NCI-H82 treated with DMSO at 0.1 percent for 48 hours (cell line): ENCODE results near the gene GRIN3B.
A peak's percentile ranks its signal among the peaks of the same experiment; 100 is the strongest.

Source experiments
- DNase-seq: peaks from one replicate; lab custom pipeline; 2025; ENCODE audit not compliant: unreplicated experiment; lab: John Stamatoyannopoulos, UW

The GRIN3B gene

DNA sequence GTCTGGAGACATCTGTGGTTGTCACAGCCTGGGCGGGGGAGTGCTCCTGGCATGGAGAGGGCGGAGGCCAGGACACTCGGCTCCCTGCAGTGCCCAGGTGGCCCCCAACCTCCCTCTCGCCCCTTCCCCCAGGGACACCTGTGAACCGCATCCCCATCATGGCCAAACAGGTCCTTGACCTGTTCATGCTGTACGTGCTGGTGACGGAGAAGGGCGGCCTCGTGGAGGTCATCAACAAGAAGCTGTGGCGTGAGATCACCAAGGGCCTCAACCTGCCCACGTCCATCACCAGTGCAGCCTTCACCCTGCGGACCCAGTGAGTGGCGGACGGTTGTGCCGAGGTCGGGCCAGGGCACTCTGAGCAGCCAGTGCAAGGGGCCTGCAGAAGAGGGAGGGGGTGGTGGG lies 36.1 kb upstream of the GRIN3B start:
- no peak for DNase-seq

DNA sequence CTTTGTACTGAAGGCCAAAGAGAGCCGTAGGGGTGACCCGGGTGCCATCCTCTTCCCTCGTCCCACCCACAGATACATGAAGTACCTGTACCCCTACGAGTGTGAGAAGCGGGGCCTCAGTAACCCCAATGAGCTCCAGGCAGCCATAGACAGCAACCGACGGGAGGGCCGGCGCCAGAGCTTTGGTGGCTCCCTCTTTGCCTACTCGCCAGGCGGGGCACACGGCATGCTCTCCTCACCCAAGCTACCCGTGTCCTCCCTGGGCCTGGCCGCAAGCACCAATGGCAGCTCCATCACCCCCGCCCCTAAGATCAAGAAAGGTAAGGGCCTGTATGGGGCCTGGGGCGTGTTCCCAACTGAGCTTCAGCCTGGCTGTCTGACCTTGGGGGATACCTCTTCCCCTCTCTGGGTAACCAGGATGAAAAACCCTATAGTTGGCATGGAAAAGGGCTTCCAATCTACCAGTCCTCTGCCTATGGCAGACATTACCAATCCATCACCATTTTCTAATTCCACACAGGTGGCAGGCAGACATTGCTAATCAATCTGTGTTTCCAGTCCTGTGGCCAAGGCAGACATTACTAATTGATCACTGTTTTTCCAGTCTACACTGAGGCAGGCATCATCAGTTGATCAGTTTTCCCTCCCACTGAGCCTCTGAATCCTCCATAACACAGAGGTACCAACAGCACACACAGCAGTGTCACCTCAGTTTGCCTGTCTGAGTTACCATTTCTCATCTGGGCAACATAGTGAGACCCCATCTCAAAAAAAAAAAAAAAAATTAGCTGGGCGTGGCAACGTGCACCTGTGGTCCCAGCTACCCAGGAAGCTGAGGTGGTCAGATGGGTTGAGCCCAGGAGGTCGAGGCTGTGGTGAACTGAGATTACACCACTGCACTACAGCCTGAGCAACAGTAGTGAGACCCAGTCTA lies 35.2 kb upstream of the GRIN3B start:
- DNase-seq, result no peak

DNA sequence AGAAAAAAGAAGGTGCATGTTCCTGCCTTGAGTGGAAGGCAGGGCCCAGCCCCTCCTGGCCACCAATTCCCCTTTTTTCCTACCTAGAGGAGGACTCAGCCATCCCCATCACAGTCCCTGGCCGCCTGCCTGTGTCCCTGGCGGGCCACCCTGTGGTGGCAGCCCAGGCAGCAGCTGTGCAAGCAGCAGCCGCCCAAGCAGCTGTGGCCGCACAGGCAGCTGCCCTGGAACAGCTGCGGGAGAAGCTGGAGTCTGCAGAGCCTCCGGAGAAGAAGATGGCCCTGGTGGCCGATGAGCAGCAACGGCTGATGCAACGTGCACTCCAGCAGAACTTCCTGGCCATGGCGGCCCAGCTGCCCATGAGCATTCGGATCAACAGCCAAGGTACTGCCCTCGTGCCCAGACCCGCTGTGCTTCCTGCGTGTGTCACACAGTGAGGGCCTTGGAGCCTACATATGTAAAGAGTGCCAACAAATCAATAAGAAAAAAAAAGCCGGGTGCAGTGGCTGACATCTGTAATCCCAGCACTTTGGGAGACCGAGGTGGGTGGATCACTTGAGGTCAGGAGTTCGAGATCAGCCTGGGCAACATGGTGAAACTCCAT lies 33.6 kb upstream of the GRIN3B start:
- DNase-seq, result no peak

DNA sequence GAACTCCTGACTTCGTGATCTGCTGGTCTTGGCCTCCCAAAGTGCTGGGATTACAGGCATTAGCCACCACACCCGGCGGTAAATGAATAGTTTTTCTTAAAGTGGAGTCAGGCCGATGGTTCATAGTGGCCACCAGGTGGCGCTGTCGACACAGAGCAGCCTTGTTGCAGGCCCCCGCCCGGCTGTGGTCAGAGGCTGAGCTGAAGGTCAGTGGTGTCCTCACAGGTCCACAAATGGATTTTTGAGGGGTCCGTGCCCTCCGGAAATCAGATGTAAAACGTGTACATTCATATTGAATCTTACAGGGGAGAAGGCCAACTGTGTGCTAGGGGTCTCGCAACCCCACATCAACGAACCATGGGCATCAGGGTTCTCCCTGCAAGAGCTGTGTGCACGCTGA lies 29.5 kb upstream of the GRIN3B start:
- no peak for DNase-seq

DNA sequence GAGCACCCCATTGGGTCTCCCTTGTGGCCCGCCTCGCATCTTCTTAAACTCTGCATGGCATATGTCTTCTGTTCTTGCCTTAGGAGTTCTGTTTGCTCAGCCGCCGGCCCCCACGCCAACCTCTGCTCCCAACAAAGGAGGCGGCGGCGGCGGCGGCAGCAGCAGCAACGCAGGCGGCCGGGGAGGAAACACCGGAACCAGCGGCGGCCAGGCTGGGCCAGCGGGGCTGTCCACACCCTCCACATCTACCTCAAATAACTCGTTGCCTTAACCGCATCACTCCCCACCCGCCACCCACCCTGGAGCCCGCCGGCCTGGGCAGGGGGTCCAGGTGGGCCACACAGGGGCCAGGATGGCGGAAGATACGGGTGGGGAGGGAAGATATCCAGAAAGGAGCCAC lies 28.4 kb upstream of the GRIN3B start:
- no peak for DNase-seq

DNA sequence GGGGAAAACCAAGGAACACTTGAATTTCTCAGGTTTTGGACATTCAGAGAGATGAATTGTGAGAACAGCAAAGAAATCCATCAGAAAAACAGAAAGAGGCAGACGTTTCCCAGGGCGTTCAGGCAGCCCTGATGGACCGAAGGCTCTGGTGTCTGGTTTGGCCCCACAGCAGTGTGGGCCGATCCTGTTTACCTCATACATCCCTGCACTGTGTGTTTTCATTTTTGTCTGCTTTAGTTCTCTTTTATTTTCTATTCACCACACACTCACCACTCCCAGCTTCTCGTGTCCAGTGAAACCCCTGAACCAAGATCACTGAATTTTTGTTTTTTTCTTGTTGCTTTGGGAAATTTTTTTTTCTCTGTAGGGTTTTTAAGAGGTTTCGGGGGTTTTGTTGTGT lies 27.9 kb upstream of the GRIN3B start:
- DNase-seq, result no peak

DNA sequence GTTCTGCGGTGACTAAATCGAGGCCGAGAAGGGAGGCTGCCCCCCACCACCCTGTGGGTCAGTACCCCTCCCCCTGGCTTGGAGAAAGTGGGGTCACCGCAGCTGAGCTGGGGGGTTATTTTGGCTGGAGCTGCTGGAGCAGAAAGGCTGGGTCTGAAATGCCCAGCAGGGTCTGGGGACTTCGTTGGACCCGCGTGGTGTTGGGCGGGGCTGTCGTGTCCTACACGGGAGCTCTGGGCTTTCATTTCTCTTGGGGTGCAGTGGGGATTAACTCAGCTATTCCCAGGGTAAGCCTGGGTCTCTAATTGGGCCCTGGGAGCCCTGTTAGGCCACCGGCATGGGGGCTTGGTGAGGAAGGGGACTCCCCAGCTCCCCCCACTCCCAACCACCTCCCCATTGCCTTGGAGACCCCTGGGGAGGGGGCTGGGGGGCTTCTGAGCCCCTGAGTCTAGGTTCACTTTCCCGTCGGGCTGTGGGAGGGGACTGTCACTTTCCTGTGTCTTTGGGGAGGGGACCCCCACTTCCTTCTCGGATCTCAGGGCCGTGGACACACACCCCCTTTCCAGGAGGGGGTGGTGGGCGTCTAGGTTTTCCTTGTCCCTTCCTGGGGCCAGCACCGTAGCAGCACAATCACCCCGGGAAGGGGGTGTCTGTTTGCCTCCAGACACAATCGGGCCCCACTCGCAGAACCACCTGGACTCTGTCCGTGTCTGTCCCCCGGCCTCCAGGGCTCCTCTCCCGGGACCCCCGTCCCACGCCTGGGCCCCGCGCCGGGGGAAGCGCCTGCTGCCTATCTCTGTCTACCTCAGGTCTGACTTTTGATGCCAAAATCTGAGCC lies 26.3 kb upstream of the GRIN3B start:
- no peak for DNase-seq

DNA sequence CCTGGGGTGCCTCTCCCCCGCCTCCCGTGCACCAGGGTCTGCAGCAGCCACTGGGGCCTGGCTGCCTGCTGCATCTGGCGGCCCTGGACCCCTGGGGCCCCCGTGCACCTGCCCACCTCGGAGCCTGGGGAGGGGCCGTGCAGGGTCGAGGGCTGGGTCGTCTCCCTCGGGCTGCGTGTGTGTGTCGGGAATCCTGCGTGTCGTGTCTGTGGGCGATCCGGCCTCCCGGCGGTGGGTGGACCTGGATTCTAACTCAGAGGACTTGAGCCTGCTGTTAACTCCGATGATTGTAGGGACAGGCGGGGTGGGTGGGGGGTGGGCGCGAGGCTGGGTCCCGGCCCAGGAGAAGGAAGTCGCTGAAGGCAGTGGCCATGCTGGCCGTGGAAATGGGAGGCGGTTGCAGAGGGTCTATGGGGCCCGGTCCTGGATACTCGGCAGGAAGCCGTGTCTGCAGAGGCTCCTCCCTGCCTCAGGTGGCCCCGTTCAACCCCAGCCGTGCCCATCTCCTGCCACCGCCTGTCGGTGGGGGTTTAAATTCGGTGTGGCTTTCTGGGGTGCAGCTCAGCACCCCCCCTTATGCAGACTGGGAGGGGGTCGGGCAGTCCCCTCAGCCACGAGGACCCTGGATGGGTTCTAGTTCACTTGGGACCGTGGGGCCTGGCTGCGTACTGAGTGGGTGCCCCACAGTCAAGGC lies 25.5 kb upstream of the GRIN3B start:
- no peak for DNase-seq

DNA sequence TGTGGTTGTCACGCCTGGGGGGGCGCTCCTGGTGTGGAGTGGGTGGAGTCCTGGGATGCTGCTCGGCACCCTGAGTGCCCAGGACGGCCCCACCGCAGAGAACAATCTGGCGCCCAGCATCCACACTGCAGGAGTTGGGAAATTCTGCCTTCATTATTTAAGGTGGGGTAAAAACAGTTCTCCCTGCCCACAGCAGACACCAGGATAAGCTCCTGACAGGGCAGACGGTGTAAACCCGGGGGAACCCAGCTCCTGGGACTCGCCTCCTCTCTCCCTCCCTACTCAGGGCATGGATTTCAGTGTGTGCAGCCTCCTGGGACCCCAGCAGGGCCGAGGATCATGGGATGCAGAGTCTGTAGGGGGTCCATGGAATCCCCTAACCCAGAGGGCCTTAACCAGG lies 23.7 kb upstream of the GRIN3B start:
- DNase-seq, result peak; percentile 8

DNA sequence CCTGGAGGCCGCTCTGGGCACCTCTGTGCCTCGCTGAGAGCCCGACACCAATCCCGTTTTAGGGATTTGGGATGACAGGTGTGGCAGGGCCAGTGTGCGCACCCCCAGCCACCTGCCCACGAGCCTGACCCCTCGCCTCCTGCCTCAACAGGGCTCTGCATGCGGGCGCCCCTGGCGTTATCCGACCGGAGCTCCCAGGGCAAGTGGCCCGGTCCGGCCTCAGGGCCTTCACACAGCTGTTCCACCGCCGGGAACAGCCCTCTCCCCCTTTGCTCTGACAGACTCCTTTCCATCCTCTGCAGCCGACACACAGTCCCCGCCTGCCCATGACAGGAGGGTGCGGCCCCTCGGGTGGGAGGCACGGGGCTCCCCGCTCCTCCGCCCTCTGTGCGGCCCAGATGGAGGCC lies 23.2 kb upstream of the GRIN3B start:
- no peak for DNase-seq

GRCh38 chr19:979318-979741 lies 20.9 kb upstream of the GRIN3B start:
- DNase-seq, result no peak

DNA sequence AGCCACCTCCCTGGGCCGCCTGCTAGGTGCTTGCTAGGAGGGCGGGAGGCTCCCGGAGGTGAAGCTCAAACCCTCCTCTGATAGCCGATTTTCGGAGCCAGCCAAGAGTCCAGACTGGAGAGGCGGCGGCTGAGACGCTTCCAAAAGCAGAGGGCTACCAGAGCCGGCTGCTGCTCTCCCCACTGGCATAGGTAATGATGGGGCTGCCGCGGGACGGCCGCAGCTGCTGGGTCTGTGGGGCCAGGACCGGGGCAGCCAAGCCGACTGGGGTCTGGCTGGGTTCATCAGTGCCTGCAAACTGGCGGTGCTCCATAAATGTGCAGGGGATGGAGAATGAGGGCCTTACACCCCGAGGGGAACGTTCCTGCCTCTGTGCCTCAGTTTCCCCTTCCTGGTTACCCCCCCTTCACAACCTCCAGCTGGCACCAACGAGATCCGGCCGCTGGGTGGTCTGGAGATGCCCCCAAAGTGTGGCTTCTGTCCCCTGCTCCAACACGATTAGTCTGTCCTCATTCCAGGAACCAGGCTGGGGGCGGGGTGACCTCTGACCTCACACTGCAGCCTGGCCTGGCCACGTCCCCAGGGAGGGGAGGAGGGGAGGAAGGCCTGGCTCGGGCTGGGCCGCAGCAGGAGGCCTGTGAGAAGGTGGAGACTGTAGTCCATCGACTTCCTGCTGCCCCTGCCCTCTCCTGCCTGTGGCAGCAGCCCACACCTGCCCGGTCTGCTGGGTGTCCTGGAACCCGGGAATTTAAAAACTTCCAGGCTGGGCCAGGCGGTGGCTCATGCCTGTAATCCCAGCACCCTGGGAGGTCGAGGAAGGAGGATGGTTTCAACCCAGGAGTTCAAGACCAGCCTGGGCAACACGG lies 19.9 kb upstream of the GRIN3B start:
- no peak for DNase-seq

DNA sequence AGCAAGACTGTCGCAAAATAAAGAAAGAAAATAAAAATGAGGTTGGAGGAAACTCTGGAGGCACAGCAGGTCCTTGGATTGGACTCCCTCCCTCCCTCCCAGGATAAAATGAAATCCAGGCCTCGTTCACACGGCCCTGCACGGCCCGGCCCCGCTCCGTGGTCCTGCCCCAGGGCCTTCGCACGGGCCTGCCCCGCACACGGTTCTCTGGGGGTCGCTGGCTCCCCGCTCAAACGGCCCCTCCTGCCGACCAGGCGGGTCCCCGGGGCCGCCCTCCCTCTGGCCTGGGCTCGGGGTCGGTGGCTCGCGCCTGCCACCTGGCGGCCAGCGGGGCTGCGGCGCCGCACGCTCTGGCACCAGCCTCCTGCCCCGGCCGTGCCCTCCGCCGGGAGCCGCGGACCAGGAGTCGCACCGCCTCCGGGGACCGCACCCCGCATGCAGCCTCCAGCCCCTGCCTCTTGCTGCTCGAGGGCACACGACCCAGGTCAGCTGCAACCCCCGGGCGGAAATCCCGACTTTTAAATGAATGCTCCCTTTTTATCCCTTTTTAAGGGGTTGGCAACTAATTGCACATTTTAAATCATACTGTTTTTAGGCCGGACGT lies 17.6 kb upstream of the GRIN3B start:
- no peak for DNase-seq

DNA sequence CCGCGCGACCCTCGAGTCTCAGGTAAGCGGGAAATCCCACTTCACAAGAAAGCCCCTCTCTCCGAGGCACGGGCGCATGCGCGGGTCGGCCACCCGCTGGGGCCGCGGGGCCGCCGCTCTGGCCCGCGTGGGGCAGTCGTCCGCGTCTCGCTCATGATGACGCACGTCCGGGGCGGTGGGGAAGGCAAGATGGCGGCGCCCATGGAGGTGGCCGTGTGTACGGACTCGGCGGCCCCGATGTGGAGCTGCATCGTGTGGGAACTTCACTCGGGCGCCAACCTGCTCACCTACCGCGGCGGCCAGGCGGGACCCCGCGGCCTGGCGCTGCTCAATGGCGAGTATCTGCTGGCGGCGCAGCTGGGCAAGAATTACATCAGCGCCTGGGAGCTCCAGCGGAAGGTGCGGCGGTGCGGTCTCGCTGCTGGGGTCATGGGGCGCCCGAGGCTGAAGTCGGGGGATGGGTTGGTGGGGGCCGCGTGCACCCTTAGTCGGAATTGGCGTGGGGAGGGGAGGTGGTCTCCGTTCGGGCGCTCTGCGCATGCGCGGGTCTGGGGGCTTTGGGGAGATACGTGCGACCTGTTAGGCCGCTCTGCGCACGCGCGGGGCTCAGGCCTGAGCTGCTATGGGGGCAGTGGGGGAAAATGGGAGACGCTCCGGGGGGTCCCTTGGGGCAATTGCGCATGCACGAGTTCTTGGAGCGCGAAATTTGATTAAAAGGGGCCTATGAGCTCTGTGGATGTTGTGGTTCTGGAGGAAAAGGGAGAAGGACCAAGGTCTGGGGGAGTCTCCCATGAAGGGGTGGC lies 15.9 kb upstream of the GRIN3B start, which contains the start of gene WDR18:
Gene WDR18, plus strand, starts transcription at position 181 of the 803 bp plus-strand sequence. Its CDS starts 9 bp downstream, at position 190.
- peak; percentile 52 for DNase-seq

- DNase-seq, result no peak
Observed at GRCh38 chr19:986083-986482, 14.1 kb upstream of the GRIN3B start.

GRCh38 chr19:988081-988480 lies 12.1 kb upstream of the GRIN3B start:
- DNase-seq, result no peak

GRCh38 chr19:988510-988909 lies 11.7 kb upstream of the GRIN3B start:
- DNase-seq, result no peak

GRCh38 chr19:989381-990081 lies 10.7 kb upstream of the GRIN3B start:
- DNase-seq, result no peak
